AG04449 (cell line): Measurements from ENCODE around the gene KRTAP6-2.

Experiments used
- CTCF ChIA-PET: fragments of 350-600 bp; formaldehyde crosslinking; extraction: SDS; loops from one replicate; lab custom pipeline; 2021; ENCODE audit warnings: antibody characterized with exemption; lab: Yijun Ruan, JAX
- POLR2A ChIA-PET: fragments of 400-600, 350-600 bp; formaldehyde crosslinking; extraction: SDS; loops from one replicate; lab custom pipeline; 2020; ENCODE audit warnings: antibody characterized with exemption, inconsistent platforms; lab: Yijun Ruan, JAX
- DNase-seq: peaks from one replicate; pipeline ENCODE4 v3.0.0-alpha.2; 2010; ENCODE audit warnings: low read depth, low spot score
- H3K4me3 ChIP-seq: 2 replicates; pipeline ENCODE4 v1.5.1; 2011; ENCODE audit warnings: low read depth, mild to moderate bottlenecking, control low read depth, low read length
- CTCF ChIP-seq: IDR thresholded peaks from one replicate; pipeline ENCODE4 v1.5.1; 2011; ENCODE audit warnings: mild to moderate bottlenecking, moderate library complexity, low read length, control low read depth, inconsistent platforms; ENCODE audit not compliant: insufficient read depth; ENCODE audit errors: missing control alignments

Gene KRTAP6-2

GRCh38 chr21:30628109-30628508, 29.4 kb upstream of the KRTAP6-2 start:
- no peak for TF ChIP-seq CTCF
- no peak overlapping the region for H3K4me3 ChIP-seq
- ChIA-PET CTCF (no interaction called here), POLR2A (no interaction called here)
- no peak for DNase-seq

GRCh38 chr21:30625449-30626165, 26.9 kb upstream of the KRTAP6-2 start:
- no peak for TF ChIP-seq CTCF
- ChIA-PET POLR2A (no interaction called here), CTCF (no interaction called here)
- DNase-seq, result no peak
- H3K4me3 ChIP-seq, result no peak overlapping the region

- DNase-seq, result no peak
- ChIA-PET CTCF (interaction anchor here (0.6 kb wide), 1 partner anchor 197 kb away, joined by 3 read pairs; no protein-coding TSS in a partner anchor), POLR2A (no interaction called here)
- no peak overlapping the region for H3K4me3 ChIP-seq
- TF ChIP-seq CTCF, result no peak
Measured at GRCh38 chr21:30623362-30623761, 24.7 kb upstream of the KRTAP6-2 start.

GRCh38 chr21:30620522-30620921, 21.8 kb upstream of the KRTAP6-2 start, which contains the start of gene KRTAP20-4:
TSS of gene KRTAP20-4 (plus strand) at chr21:30620627.
- no peak for DNase-seq
- no peak for TF ChIP-seq CTCF
- ChIA-PET CTCF (no interaction called here), POLR2A (no interaction called here)
- no peak within 1 kb of the TSS for H3K4me3 ChIP-seq

- TF ChIP-seq CTCF, result no peak
- DNase-seq, result no peak
- no peak overlapping the region for H3K4me3 ChIP-seq
- POLR2A ChIA-PET, result no interaction called here
- CTCF ChIA-PET, result no interaction called here
Measured at GRCh38 chr21:30620080-30620479, 21.4 kb upstream of the KRTAP6-2 start.

GRCh38 chr21:30616125-30616524, 17.4 kb upstream of the KRTAP6-2 start, which contains the start of gene KRTAP20-1:
TSS of gene KRTAP20-1 (plus strand) at chr21:30616425. CDS start at chr21:30616455, 30 bp downstream.
- no peak within 1 kb of the TSS for H3K4me3 ChIP-seq
- POLR2A ChIA-PET, result no interaction called here
- TF ChIP-seq CTCF, result no peak
- CTCF ChIA-PET, result no interaction called here
- no peak for DNase-seq
